Fibroblast of mammary gland (primary cell): ENCODE results near the gene CEP55.

Source experiments
- DNase-seq: peaks from one replicate; pipeline ENCODE4 v3.0.0-alpha.2; 2010; ENCODE audit warnings: low read depth
- H3K4me3 ChIP-seq: 2 replicates; pipeline ENCODE4 v1.5.1; 2011; ENCODE audit warnings: low read depth, mild to moderate bottlenecking, low read length, moderate library complexity; ENCODE audit not compliant: control insufficient read depth
- CTCF ChIP-seq: conservative IDR thresholded peaks from 2 replicates; pipeline ENCODE4 v1.5.1; 2011; ENCODE audit warnings: low read depth, low read length, inconsistent platforms; ENCODE audit not compliant: control insufficient read depth, insufficient read depth

The CEP55 gene

GRCh38 chr10:93576888-93577287, 80.5 kb downstream of the CEP55 start:
- DNase-seq = no peak
- no peak for TF ChIP-seq CTCF
- H3K4me3 ChIP-seq = no peak overlapping the region

- no peak for TF ChIP-seq CTCF
- H3K4me3 ChIP-seq = no peak overlapping the region
- DNase-seq = no peak
These were observed 81.2 kb downstream of the CEP55 start for GRCh38 chr10:93577565-93577964.
